Ammon's horn (tissue), 1 donor: ENCODE results near the gene B9D1.

Source experiments
- DNase-seq: peaks from one replicate; pipeline ENCODE4 v3.0.0-alpha.2; 2016; ENCODE audit warnings: low spot score

The B9D1 gene

DNA sequence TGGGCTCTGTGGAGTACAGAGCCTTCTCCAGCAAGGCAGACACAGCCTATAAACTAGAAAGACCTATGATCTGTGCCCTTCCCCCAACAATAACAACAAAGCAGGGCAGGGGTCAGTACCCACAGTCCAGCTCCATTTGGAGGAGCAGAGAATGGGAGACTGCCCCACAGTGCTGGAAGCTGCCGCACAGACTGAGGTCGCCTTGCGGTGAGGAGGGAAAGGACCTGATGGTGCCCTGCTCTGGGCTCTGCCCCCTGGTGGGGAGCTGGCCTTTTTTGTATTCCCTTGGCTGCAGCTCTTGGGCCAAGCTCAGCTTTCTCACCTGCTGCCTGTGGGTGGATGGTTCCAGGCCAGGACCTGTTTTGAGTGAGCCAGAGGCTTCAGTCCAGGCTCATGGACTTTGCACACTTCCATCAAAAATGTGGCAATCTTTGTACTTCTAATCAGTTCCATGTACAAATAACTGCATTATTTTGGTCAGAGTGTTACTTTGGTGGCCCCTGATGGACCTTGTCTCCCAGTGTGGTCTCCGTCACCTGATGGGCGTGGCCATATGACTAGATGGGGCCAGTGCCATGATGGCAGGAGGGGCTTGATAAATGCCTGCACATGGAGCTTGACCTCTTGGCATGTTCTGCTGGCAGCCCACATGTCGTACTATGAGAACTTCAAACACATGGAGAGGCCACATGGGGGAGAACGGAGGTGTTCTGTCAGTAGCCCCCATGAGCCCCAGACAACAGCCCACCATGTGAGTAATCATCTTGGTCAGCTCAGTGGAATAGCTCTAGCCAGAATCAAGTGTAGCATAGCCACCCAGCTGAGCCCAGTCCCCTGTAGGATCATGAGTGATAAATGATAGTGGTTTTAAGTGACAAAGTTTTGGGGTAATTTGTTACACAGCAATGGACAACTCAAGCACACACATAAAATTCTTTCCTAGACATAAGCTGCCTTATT, 24.2 kb downstream of the B9D1 start:
- DNase-seq, result peak; percentile 66

GRCh38 chr17:19337712-19338023, 24.9 kb downstream of the B9D1 start:
- DNase-seq, result peak; percentile 3

- peak; percentile 84 for DNase-seq
Measured at GRCh38 chr17:19336938-19337711, 25.4 kb downstream of the B9D1 start.

DNA sequence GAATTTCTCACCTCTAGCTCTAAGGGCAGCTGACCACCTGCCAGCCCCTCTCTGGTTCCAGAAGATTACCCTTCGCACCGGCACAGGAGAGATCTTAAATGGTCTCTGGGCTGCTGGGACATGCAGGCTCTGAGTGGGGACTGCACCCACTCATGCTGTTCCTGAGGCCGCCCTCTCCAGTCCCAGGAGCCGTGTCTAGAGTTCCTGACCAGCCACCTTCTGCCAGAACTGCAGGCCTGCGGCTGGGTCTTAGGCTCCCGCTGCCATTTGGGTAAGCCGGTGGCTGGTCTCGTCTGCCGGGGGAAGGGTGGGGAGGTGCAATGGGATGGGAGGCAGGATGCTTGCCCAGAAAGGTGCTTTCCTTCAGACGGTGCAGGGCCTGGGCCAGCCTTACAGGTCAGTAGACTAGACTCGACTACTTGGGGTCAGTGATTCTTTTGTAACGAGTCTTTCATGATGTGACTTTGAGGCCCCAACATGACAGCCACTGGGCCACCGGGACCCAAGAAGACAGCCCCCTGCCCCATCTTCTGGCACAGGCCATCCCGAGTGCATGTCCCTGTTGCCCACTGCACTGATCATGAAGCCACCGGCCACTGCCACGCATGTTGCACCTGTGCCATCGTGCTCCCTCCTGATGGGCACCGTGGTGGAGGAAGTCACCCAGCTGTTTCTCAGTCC, 26.4 kb downstream of the B9D1 start:
- DNase-seq, result no peak

GRCh38 chr17:19334331-19334730, 28.2 kb downstream of the B9D1 start:
- no peak for DNase-seq

DNA sequence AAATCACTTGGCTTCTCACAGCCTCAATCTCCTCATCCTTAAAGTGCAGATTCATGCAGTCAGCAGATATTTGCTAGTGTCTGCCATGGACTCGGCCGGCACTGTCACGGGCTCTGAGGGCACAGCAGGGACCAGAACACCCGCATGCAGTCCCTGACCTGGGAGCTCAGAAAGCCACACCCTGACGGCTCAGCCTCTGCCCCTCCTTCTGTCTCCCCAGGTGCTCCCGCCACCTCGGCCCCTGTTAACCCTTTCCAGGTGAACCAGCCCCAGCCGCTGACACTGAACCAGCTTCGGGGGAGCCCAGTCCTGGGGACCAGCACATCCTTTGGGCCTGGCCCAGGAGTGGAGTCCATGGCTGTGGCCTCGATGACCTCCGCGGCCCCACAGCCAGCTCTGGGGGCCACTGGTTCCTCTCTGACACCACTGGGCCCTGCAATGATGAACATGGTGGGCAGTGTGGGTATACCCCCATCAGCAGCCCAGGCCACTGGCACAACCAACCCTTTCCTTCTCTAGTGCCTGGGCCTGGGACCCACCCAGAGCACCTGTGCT, 28.7 kb downstream of the B9D1 start:
- no peak for DNase-seq

- DNase-seq, result no peak
Measured at GRCh38 chr17:19333132-19333440, 29.4 kb downstream of the B9D1 start.

GRCh38 chr17:19332371-19333131, 30.0 kb downstream of the B9D1 start:
- no peak for DNase-seq

DNA sequence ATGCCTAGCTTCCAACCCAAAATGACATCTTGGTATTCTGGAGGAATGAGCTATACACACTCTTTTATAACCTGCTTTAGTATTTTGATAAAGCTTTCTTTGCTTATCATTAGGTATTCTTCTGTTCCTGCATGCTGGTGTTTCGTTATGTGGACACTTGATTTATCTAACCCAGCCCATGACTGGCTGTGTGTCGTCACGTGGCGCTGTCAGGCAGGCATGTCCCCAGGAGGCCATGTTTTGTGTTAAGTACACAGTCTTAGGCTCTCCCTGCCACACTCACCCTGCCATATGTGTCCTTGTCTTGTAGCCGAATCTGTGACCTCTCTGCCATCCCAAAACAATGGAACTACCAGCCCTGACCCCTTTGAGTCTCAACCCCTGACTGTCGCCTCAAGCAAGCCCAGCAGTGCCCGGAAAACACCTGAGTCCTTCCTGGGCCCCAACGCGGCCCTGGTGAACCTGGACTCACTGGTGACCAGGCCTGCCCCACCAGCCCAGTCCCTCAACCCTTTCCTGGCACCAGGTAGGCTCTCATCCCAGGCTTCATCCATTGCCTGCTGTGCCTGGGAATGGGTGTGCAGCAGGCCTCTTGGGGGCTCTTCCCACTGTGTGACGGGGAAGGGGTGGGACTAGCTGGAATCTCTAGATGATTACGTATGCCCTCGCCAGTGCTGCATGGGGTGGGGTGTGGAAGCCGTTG, 30.8 kb downstream of the B9D1 start:
- DNase-seq, result no peak

DNA sequence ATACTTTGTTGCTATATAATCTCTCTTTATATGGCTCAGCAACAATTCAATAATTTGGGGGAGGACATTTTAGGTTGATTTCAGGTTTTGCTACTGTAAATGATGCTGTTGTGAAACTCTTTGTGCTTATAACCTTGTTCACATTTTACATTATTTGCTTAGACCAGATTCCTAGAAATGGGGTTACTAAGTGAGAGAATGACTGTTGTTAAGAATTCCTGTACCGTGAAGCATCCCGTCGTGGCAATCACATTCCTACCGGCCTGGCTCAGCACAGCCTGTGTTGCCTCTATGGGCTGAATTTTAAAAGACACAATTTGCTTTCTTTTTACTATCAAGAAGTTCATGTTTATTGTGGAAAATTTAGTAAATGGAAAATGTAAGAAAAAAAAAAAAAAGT, 31.4 kb downstream of the B9D1 start:
- no peak for DNase-seq

DNA sequence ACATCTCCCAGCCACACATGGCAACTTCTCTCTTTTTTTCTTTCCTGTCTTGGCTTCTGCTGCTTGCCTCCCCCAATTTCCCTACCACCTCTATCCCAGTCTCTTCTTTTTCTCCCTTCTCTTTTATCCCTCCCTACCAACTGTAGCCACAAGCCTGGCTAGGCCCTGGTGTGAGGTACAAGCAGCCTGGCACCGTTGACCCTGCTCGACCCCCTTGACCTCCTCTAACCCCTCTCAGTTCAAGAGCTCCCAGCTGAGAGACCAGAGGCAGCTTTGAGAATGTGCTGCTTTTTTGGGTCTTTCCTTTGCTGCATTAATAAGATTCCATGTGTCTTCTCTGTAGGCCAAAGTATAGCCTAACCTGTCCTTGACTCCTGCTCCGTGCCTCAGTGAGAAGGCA, 32.3 kb downstream of the B9D1 start:
- DNase-seq, result no peak

DNA sequence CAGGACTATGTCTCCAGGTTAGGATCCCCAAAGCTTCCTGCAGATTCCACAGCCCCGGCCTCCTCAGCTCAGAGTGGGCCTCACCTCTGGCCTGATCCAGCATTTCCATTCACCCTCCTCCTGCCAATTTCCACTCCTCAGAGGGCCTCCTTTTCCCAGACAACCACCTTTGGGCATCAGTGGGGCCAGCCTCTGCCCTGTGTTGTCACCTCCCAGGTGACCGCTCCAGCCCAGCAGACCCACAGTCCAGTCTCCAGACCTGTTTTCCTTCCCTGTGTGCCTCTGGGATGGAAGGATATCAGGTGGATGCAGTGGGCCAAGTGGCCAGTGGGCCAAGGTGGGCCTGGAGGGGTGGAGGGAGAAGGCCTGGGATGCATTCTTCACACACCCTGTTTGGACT, 32.7 kb downstream of the B9D1 start:
- DNase-seq, result no peak

- no peak for DNase-seq
Measured at GRCh38 chr17:19329136-19329535, 33.4 kb downstream of the B9D1 start.

GRCh38 chr17:19328441-19329061, 34.0 kb downstream of the B9D1 start:
- no peak for DNase-seq

DNA sequence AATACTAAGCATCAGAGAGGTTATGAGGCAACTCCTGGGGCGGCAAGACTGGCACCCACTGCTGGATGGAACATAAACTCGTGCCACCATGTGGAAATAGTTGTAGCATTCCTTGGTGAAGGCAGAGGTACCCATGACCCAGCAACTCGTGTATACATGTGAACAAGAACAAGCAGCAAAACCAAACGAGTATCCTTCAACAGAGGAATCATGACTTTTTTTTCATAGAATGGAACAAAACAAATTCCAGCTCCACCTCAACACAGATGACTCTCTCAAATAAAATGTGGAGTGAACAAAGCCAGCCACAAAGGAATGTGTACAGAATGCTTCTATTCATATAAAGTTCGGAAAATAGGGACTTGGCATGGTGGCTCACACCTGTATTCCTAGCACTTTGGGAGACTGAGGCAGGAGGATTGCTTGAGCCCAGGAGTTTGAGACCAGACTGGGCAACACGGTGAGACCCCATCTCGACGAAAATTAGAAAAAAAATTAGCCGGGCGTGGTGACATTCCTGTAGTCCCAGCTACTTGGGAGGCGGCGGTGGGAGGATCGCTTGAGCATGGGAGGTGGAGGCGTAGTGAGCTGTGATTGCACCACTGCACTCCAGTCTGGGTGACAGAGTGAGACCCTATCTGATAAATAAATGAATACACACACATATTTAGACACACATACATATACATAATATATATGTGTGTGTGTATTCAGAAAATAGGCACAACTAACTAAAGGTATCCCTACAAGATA, 35.3 kb downstream of the B9D1 start:
- no peak for DNase-seq

GRCh38 chr17:19325542-19325941, 37.0 kb downstream of the B9D1 start:
- no peak for DNase-seq

GRCh38 chr17:19322861-19323260, 39.7 kb downstream of the B9D1 start:
- no peak for DNase-seq

DNA sequence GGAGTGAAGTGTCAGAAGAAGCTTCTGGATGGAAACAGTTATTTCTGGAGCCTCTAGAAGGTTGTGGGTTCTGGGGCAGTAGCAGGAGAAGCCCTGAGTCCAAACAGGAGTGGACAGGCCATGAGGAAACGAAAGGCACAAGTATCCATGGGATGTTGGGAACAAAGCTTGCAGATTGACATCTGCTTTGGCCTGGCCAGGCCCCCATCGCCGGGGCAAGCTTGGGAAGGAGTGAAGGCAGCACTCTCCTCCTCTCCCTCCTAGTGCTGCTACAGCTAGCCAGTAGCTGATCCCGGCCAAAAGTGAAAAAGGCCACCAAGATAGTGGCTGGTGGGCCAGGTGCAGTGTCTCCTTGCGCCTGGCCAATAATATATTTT, 40.4 kb downstream of the B9D1 start:
- no peak for DNase-seq

DNA sequence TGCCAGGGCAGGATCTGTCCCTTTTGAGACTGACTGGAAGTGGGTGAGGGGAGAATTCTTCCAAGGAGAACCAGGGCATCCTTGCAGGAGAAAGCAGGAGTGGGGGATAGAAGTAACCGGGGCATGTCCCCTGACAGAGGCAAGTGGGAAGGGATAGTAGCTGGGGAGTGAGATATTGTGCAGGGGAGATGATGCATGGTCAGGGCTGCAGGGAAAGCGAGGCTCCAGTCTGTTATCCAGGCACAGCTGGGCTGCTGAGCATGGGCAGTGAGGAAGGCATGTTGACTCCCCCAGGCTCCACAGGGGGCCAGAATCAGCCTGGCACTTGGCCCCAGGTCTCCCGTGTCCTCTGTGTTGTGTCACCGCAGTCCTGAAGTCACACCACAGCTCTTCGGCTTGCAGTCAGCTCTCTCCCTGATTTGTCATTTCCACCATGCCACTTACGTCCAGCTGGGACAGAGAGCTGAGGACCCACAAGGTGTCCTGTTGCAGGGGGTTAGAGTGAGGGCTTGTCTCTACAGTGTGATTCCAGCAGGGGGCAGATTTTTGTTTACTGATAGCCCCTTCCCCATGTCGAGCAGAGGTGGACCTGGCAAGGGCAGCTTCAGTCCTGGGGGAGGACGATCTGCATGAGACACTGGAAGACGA, 40.9 kb downstream of the B9D1 start:
- no peak for DNase-seq

DNA sequence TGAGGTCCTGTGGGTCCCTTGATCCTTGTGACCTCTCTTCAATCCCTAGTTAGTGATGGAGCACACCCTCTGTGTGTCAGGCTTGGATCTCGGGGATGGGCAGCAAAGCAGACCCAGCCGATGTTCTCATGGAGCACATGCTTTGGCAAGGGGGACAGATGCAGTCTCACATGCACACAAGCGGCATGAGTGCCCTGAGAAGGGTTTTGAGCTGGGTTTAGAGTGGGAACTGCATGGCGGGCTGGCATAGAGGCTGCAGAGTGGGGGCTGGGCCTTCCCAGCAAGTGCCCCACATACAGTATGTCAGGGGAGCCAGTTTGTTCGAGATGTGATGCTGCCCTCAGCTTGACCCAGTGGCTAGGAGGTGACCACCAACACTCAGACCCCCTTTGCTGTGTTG, 41.6 kb downstream of the B9D1 start:
- DNase-seq, result no peak
